ENCODE results near the gene ME3.

The ME3 gene

GRCh38 chr11:86615487-86615886, 56.9 kb downstream of the ME3 start:
- Mint-ChIP-seq H3K9me3 (peaks cover 7% of the 10 kb centered on the region), H3K27ac (no peak overlapping the region), H3K4me1 (no peaks in the 10 kb centered on the region), H3K36me3 (no peaks in the 10 kb centered on the region), H3K27me3 (peaks cover 2% of the 10 kb centered on the region), H3K4me3 (no peak overlapping the region)
- DNase-seq (ENCODE audit: low spot score in 2 of 2) (no peak), ATAC-seq (ENCODE audit: low read depth) (no peak)

DNA sequence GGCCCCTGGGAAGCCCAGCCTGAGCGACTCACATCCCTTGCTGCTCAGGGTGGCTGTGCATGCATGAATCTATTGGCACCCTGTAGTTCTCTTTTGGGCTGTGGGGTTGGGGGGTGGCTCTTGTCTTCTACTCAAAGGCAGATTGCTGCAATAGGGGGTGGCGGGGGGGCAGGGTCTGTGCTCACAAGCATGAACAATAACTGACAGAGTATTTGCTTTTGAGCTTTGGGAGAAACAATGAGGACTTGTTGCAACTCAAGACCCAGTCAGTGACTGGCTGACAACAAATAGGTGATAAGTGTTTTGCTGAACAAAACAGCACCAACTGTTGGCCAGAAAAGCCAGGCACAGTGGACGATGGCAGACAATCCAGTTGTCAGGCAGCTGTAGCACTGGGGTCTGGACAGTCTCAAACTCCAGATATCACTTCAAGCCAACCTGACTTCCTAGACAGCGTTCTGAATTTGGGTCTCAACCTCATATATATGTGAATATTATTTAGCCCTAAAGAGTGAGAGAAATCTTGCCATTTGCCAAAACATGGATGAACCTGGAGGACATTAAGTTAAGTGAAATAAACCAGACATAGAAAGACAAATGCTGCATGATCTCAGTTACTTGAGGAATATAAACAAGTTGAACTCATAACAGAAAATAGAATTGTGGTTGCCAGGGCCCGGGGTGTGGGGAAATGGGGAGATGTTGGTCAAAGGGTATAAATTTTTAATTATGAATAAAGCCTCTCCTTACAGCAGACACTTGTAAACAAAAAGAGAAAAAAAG, 61.7 kb downstream of the ME3 start:
- Mint-ChIP-seq H3K4me3 (no peak overlapping the region), H3K36me3 (no peaks in the 10 kb centered on the region), H3K27ac (no peak overlapping the region), H3K27me3 (peaks cover 6% of the 10 kb centered on the region), H3K9me3 (peaks cover 2% of the 10 kb centered on the region), H3K4me1 (no peaks in the 10 kb centered on the region)
- no peak for DNase-seq (ENCODE audit: low spot score in 2 of 2)
- ATAC-seq (ENCODE audit: low read depth): no peak

GRCh38 chr11:86608251-86608799, 64.1 kb downstream of the ME3 start:
- H3K9me3 Mint-ChIP-seq: no peaks in the 10 kb centered on the region
- H3K4me3 Mint-ChIP-seq: no peak overlapping the region
- no peak overlapping the region for H3K27ac Mint-ChIP-seq
- ATAC-seq (ENCODE audit: low read depth) (peak; percentile 44), DNase-seq (ENCODE audit: low spot score in 2 of 2) (peak in 1 of 2 donors; percentile 12)
- peaks cover 6% of the 10 kb centered on the region for H3K27me3 Mint-ChIP-seq
- no peaks in the 10 kb centered on the region for H3K4me1 Mint-ChIP-seq
- H3K36me3 Mint-ChIP-seq: no peaks in the 10 kb centered on the region

DNA sequence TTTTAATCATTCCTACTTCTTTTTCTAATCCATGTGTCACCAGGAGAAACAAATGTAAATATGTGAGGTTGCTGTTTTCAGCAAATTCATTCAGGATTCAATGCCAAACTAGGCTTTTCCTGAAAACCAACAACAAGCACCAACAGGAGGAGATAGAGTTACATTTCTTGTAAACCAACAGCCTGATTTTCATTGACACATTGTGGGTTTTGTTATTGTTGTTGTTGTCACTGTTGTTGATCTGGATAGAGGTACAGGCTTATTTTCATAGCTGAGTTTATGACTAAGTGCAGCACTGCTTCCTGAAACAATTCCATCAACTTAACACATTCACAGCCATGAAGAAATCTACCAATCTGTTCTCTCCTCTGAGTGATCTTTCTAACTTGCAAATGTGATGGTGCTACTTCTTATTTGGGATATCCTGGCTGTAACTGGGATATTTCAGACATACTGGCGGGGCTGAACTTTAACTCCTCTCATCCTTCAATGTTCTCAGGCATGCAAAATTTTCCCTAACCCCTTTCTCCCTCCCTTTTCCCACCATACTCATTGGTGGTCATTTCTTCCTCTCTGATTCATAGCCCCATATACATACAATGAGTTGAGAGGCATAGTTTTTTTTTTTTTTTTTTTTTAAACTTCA, 65.5 kb downstream of the ME3 start:
- Mint-ChIP-seq H3K27ac (no peak overlapping the region), H3K9me3 (no peaks in the 10 kb centered on the region), H3K27me3 (peaks cover 5% of the 10 kb centered on the region), H3K4me1 (no peaks in the 10 kb centered on the region), H3K4me3 (no peak overlapping the region), H3K36me3 (no peaks in the 10 kb centered on the region)
- DNase-seq (ENCODE audit: low spot score in 2 of 2) (no peak), ATAC-seq (ENCODE audit: low read depth) (no peak)

- peaks cover 4% of the 10 kb centered on the region for H3K27me3 Mint-ChIP-seq
- H3K9me3 Mint-ChIP-seq: no peaks in the 10 kb centered on the region
- no peak for ATAC-seq (ENCODE audit: low read depth)
- no peaks in the 10 kb centered on the region for H3K36me3 Mint-ChIP-seq
- H3K4me1 Mint-ChIP-seq: no peaks in the 10 kb centered on the region
- no peak for DNase-seq (ENCODE audit: low spot score in 2 of 2)
- no peak overlapping the region for H3K4me3 Mint-ChIP-seq
- no peak overlapping the region for H3K27ac Mint-ChIP-seq
Measured at GRCh38 chr11:86606270-86606835, 66.1 kb downstream of the ME3 start.

DNA sequence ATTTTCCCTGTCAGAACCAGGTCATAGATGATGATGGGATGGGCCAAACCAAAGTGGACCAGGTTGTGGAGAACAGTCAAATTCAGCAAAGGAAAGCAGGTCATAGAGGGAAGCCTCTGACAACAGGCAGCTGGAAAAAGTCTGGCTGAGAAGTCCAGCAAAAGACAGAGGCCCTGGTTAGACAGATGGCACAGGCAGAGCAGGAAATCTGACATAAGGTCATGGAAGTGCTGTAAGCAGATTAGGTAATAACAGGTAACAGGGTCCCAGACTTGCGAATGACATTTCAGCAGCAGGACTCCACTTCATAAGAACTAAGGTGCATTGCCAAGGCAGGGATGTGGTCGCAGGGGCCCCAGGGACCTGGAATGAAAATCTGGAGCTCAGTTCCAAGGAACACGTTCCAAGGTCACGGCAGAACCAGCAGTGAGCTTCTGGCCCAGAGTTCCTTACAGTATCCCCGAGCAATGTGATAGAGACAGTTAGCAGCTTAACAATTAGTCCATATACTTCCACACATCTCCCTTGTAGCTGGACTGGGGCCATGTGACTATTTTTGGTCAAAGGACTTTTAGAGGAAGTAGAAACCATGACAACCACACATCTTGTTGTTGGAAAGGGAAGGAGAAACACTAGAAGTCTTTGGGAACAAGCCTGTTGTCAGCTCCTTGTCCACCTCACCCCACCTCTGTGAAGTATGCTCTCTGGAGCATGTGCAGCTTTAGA, 75.4 kb downstream of the ME3 start:
- Mint-ChIP-seq H3K27me3 (peaks cover 2% of the 10 kb centered on the region), H3K9me3 (peaks cover 2% of the 10 kb centered on the region), H3K4me1 (peaks cover 3% of the 10 kb centered on the region), H3K36me3 (no peaks in the 10 kb centered on the region), H3K4me3 (no peak overlapping the region), H3K27ac (no peak overlapping the region)
- no peak for DNase-seq (ENCODE audit: low spot score in 2 of 2)
- ATAC-seq (ENCODE audit: low read depth): no peak

DNA sequence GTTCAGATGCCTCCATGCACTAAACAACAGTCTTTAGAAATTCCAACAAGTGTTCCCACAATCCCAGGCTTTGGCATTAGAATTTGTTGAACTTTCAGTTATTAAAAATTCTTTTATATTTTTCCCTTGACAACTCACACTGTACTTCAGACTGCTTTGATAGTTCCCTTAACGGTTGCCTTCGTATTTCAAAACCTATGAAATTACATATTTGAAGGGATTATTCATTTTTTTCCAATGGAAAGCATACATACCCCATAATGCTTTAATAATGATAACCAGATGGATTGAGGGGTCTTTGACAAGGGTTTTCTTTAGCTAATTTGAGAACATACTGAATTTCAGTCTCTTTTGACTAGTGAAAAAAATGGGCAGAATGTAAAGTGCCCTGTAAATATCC, 76.5 kb downstream of the ME3 start:
- no peaks in the 10 kb centered on the region for H3K36me3 Mint-ChIP-seq
- H3K4me1 Mint-ChIP-seq: peaks cover 3% of the 10 kb centered on the region
- no peak overlapping the region for H3K27ac Mint-ChIP-seq

DNA sequence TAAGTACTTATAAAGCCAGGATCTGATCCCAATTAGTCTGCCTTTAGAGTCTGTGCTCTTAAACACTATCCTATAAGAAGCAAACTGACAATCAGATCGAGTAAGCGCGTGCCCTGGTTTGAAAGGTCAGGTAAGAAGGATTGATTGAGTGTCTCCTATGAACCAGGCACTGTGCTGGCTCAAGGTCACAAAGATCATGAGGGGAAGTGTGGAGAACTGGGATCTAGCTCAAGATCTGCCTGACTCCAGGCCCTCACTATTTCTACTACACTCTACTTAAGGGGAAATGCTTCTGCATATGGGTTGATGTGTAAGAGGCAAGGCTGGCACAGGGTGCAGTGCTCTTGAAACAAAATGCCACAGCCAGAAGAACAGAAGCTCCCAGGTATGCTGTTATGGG, 77.0 kb downstream of the ME3 start:
- peaks cover 2% of the 10 kb centered on the region for H3K9me3 Mint-ChIP-seq
- DNase-seq (ENCODE audit: low spot score in 2 of 2) (no peak), ATAC-seq (ENCODE audit: low read depth) (no peak)
- H3K4me1 Mint-ChIP-seq: peaks cover 3% of the 10 kb centered on the region
- no peak overlapping the region for H3K4me3 Mint-ChIP-seq
- peaks cover 2% of the 10 kb centered on the region for H3K27me3 Mint-ChIP-seq
- H3K36me3 Mint-ChIP-seq: no peaks in the 10 kb centered on the region
- H3K27ac Mint-ChIP-seq: no peak overlapping the region

More for the DNA sequence above, 76.5 kb downstream of the ME3 start:
- H3K27me3 Mint-ChIP-seq: peaks cover 2% of the 10 kb centered on the region
- H3K4me3 Mint-ChIP-seq: no peak overlapping the region
- DNase-seq (ENCODE audit: low spot score in 2 of 2): no peak
- peaks cover 2% of the 10 kb centered on the region for H3K9me3 Mint-ChIP-seq
- ATAC-seq (ENCODE audit: low read depth): no peak

DNA sequence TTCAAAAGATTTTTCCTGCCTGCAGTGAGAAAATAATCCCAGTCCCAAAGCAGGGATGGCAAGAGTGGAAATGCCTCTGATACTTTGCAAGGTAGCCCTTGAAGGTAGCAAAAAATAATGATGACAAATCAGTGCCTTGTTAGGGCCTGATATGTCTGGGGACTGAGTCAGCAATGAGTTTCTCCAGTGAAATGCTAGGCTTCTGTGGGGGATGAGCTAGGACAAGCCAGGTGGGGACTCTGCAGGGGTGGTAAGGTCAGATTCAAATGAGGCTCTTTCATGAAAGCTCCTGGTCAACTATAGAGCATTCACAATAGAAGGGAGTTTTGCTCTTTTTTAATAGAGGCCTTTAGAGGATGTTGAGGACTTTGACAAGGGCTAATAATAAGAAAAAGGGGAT, 77.7 kb downstream of the ME3 start:
- ATAC-seq (ENCODE audit: low read depth) (no peak), DNase-seq (ENCODE audit: low spot score in 2 of 2) (no peak)
- H3K27ac Mint-ChIP-seq: no peak overlapping the region
- no peak overlapping the region for H3K4me3 Mint-ChIP-seq
- peaks cover 3% of the 10 kb centered on the region for H3K4me1 Mint-ChIP-seq
- H3K36me3 Mint-ChIP-seq: no peaks in the 10 kb centered on the region
- peaks cover 2% of the 10 kb centered on the region for H3K9me3 Mint-ChIP-seq
- peaks cover 2% of the 10 kb centered on the region for H3K27me3 Mint-ChIP-seq

DNA sequence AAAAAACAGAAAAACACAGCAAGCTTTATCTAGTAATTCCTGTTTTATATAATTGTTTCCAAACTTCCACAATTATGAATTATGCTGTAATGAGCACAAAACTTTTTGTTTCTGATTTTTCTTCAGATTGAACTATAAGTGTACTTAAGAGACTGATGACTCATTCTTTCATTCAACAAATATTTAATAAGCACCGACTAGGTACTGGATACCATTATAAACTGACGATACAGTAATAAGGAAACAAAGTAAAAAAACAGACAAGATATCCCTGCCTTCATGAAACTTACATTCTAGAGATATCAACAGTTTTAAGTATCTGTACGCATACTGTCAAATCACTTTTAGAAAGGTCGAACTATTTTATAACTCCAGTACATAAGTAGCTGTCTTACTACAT, 78.6 kb downstream of the ME3 start:
- Mint-ChIP-seq H3K36me3 (no peaks in the 10 kb centered on the region), H3K27me3 (peaks cover 2% of the 10 kb centered on the region), H3K9me3 (peaks cover 2% of the 10 kb centered on the region), H3K4me3 (no peak overlapping the region), H3K27ac (no peak overlapping the region), H3K4me1 (peaks cover 3% of the 10 kb centered on the region)
- DNase-seq (ENCODE audit: low spot score in 2 of 2): no peak
- ATAC-seq (ENCODE audit: low read depth): no peak

DNA sequence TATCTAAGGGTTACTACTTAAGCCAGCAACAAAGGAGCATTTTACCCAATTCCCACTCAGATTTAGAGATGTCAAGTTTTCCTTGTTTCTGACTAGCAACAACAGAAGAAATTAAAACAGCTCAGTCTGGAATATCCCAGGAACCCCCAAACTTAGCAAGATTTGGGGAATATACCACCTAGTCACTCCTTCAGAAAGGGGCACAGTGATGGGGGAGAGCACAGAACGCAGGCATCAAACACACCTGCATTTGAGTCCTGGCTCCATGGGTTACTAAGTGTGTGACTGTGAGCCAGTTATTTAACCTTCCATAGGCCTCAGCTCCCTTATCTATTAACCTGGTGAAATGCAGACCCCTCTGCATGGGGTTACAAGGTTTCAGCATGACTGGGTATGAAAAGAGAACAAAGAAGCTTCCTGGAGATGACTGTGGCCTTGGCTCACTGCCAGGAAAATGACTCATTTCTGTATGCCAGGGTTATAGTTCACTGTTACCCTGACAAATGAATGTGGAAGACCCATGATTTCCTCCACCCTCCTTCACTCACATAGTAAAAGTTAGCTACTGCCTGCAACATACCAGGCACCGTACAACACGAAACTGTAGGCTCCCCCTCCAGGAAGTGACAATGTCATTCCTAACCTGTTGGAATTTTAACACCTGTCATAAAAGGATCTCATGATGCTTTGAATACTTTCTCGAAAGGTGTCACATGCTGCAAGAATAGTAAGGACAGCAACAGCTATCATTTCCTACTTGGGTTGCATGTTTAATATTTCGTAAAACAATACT, 79.6 kb downstream of the ME3 start:
- Mint-ChIP-seq H3K9me3 (peaks cover 2% of the 10 kb centered on the region), H3K27me3 (peaks cover 2% of the 10 kb centered on the region), H3K4me3 (no peak overlapping the region), H3K36me3 (no peaks in the 10 kb centered on the region), H3K4me1 (peaks cover 3% of the 10 kb centered on the region), H3K27ac (no peak overlapping the region)
- DNase-seq (ENCODE audit: low spot score in 2 of 2): no peak
- peak; percentile 22 for ATAC-seq (ENCODE audit: low read depth)

DNA sequence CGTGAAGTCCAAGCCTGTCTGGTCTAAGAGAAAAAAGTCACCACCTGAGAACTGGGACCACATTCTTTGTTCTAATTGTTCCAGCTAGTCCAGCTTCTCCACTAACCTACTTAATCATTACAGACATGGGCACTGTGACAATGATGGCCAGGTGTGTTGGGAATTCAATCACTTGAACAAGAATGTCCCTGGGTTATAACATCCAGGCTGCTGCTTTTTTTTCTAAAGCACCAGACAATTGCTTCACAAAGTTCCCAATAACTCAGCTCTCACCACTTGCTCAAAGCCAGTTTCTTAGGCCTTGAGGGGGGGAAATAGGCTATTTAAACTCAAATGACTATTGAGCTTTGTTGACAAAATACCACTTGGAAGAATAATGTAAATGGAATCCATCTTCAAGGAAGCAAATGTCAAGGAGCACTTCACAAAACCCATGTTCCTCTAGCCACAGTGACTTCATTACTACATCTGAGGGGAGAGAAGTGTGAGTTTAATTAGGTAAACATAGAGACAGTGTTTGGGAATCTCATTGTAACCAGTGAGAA, 80.3 kb downstream of the ME3 start:
- Mint-ChIP-seq H3K27me3 (peaks cover 2% of the 10 kb centered on the region), H3K4me3 (no peak overlapping the region), H3K4me1 (peaks cover 3% of the 10 kb centered on the region), H3K9me3 (peaks cover 2% of the 10 kb centered on the region), H3K27ac (no peak overlapping the region), H3K36me3 (no peaks in the 10 kb centered on the region)
- ATAC-seq (ENCODE audit: low read depth): no peak
- no peak for DNase-seq (ENCODE audit: low spot score in 2 of 2)

GRCh38 chr11:86591631-86592030, 80.8 kb downstream of the ME3 start:
- no peaks in the 10 kb centered on the region for H3K9me3 Mint-ChIP-seq
- no peak overlapping the region for H3K27ac Mint-ChIP-seq
- no peaks in the 10 kb centered on the region for H3K36me3 Mint-ChIP-seq
- no peaks in the 10 kb centered on the region for H3K27me3 Mint-ChIP-seq
- H3K4me3 Mint-ChIP-seq: no peak overlapping the region
- DNase-seq (ENCODE audit: low spot score in 2 of 2): no peak
- H3K4me1 Mint-ChIP-seq: peaks cover 3% of the 10 kb centered on the region
- no peak for ATAC-seq (ENCODE audit: low read depth)
